Measurements from ENCODE around the gene ITGB7. TPM values are rescaled to one million over a fixed set of nuclear protein-coding genes. Genes with fewer than 3 reads are reported as not detected.
A peak's percentile ranks its signal among the peaks of the same experiment; 100 is the strongest.

The ITGB7 gene
- total and polyA plus RNA-seq, 9 of the 15 experiments (the other 6 are each of a cell fraction or from before 2014, with no cell fraction given) = 0.06 to 2.0 (median 0.67) TPM

DNA sequence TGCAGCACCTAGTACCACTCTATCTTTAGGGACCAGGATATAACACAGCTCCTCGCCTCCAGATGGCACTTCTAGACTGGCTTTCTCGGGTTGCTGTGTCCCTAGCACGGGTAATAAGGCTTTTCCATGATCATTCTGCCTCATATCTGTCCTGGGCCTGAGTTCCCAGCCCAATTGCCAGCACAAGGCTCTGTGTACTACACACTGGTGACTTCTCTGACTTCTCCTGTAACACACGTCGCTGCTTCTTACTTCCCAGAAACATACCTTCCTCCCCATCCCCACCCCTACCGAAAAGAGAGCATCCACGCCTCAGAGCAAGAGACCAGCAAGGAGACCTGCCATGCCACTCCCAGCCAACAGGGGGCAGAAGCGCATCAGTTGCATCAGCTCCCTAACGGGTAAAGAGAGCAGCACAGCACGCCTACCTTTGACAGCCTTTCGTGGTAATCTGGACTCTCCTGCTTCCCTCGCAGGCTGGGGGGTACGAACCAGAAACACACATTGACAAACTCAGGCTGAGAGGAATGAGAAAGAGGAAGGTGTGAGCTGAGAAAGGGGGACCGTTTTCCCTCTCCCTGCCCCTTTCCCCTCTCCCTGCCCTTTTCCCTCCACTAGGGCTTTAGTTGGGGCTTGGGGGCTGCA, 47.7 kb downstream of the ITGB7 start:
- FAIRE-seq = peak; percentile 99
- in situ Hi-C loops (cut with MboI) = no loop called here
- TF ChIP-seq NFE2L1 (tag; IDR thresholded peaks at IDR 0.05; ENCODE audit: borderline replicate concordance, low read depth) (no peak), ZNF431 (CRISPR knock-in tag; IDR thresholded peaks at IDR 0.05) (no peak), ZNF175 (CRISPR knock-in tag; IDR thresholded peaks at IDR 0.05; ENCODE audit: low read depth) (no peak), CBFA2T2 (conservative IDR thresholded peaks at IDR 0.05) (peak; percentile 9; the same call in 1 of the 2 replicates), RBM39 (optimal IDR thresholded peaks at IDR 0.05; ENCODE audit: low read depth, low read length) (peak; percentile 93), CC2D1A (IDR thresholded peaks at IDR 0.05) (peak; percentile 91), NCOA1 (IDR thresholded peaks at IDR 0.05; ENCODE audit: low read depth) (no peak), ZNF830 (CRISPR knock-in tag; IDR thresholded peaks at IDR 0.05) (no peak), GABPB1 (CRISPR knock-in tag; IDR thresholded peaks at IDR 0.05) (no peak), COPS2 (conservative IDR thresholded peaks at IDR 0.05) (no peak), ARHGAP35 (IDR thresholded peaks at IDR 0.05; ENCODE audit: partially characterized antibody) (no peak), GATAD2A (IDR thresholded peaks at IDR 0.05) (no peak), KLF10 (CRISPR knock-in tag; IDR thresholded peaks at IDR 0.05) (no peak), TARDBP (IDR thresholded peaks at IDR 0.05) (peak; percentile 60; the same call in 1 of the 2 replicates), NFIX (CRISPR knock-in tag; IDR thresholded peaks at IDR 0.05; ENCODE audit: low read depth) (no peak), ZNF583 (CRISPR knock-in tag; IDR thresholded peaks at IDR 0.05) (no peak)
- TF ChIP-seq, protein P1, sequence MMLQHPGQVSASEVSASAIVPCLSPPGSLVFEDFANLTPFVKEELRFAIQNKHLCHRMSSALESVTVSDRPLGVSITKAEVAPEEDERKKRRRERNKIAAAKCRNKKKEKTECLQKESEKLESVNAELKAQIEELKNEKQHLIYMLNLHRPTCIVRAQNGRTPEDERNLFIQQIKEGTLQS (IDR thresholded peaks at IDR 0.05) = peak; percentile 87
- TF ChIP-seq, protein P1 (CRISPR knock-in tag; conservative IDR thresholded peaks at IDR 0.05) = no peak; the same call in 1 of the 2 replicates
- TF ChIP-seq, protein P2, sequence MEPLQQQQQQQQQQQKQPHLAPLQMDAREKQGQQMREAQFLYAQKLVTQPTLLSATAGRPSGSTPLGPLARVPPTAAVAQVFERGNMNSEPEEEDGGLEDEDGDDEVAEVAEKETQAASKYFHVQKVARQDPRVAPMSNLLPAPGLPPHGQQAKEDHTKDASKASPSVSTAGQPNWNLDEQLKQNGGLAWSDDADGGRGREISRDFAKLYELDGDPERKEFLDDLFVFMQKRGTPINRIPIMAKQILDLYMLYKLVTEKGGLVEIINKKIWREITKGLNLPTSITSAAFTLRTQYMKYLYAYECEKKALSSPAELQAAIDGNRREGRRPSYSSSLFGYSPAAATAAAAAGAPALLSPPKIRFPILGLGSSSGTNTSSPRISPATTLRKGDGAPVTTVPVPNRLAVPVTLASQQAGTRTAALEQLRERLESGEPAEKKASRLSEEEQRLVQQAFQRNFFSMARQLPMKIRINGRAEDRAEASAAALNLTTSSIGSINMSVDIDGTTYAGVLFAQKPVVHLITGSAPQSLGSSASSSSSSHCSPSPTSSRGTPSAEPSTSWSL (CRISPR knock-in tag; IDR thresholded peaks at IDR 0.05; ENCODE audit: borderline replicate concordance) = no peak

More for the DNA sequence above, 47.7 kb downstream of the ITGB7 start:
- no peaks in the 10 kb centered on the region for H3K79me2 ChIP-seq (ENCODE audit: control insufficient read depth, insufficient read depth, low read length)
- DNase-seq (ENCODE audit: extremely low read depth in 1 of 4, low spot score in 3 of 4) (peak; percentile 90 to 94 (median 92)), ATAC-seq (peak; percentile 97)
- ChIA-PET CTCF (ENCODE audit: low intra/inter-chr PET ratio) (interaction anchor here (1.1 to 2.6 kb wide), 3 partner anchors 31 to 129 kb away, joined by 4 to 7 read pairs (median 7); no protein-coding TSS in a partner anchor), POLR2A (interaction anchor here (0.7 to 2.7 kb wide), 14 partner anchors 8 to 1084 kb away, joined by 3 to 15 read pairs (median 3); partner anchors contain the start of gene PFDN5)
- H3K9me1 ChIP-seq (ENCODE audit: control insufficient read depth, insufficient read depth, low read length) = no peaks in the 10 kb centered on the region
- no TSS peak for BruUV-seq (replicated peaks)
- H3K9me3 ChIP-seq (replicated peaks; ENCODE audit: control insufficient read depth, insufficient read depth, low read depth, low read length) = no peaks in the 10 kb centered on the region
- WGBS (ENCODE audit: insufficient coverage, low coverage, missing lambda C conversion rate) = 4% methylated on average over 13 of the region's 14 CpGs
- intact Hi-C loops (cut with micrococcal nuclease) = loop anchor here (1.0 to 5.0 kb wide), 3 partner anchors 31 to 128 kb away; no protein-coding TSS in a partner anchor
- peak overlapping the region; percentile 26 to 59; a peak in 3 of 4 replicates for H3K9ac ChIP-seq (ENCODE audit: insufficient read depth in 1 of 2, low read depth in 2 of 2, low read length in 2 of 2)
- peaks cover 11 to 16% of the 10 kb centered on the region in 2 experiments; a peak in 4 of 5 replicates for H3K4me1 ChIP-seq (replicated peaks in 1 of 2; ENCODE audit: control insufficient read depth in 2 of 2, insufficient read depth in 2 of 2, low read length in 2 of 2)
- peak overlapping the region; percentile 91 for H2AFZ ChIP-seq (ENCODE audit: low read depth, low read length)
- H3K27me3 ChIP-seq (ENCODE audit: control insufficient read depth in 2 of 2, insufficient read depth in 2 of 2, low read length in 2 of 2) = no peaks in the 10 kb centered on the region
- peak overlapping the region; percentile 54; the same call in 2 of the 3 replicates for H3K27ac ChIP-seq (ENCODE audit: extremely low read depth, low read depth, low read length)
- H3K4me3 ChIP-seq = no peak overlapping the region
- no peaks in the 10 kb centered on the region for H3K36me3 ChIP-seq (ENCODE audit: control insufficient read depth, insufficient read depth, low read length)
- H4K20me1 ChIP-seq (replicated peaks; ENCODE audit: control insufficient read depth, insufficient read depth, low read length) = no peaks in the 10 kb centered on the region
- H3K4me2 ChIP-seq (ENCODE audit: insufficient read depth, low read length) = peak overlapping the region; percentile 56
